HG02870 (cell line): Measurements from ENCODE around the gene TRPV6.

Source experiments
- ATAC-seq: cut with Tn5 transposase; IDR thresholded peaks from one replicate; pipeline ENCODE4 v1.9.1; 2021; ENCODE audit warnings: mild to moderate bottlenecking, moderate library complexity; ENCODE audit not compliant: unreplicated experiment

The TRPV6 gene

DNA sequence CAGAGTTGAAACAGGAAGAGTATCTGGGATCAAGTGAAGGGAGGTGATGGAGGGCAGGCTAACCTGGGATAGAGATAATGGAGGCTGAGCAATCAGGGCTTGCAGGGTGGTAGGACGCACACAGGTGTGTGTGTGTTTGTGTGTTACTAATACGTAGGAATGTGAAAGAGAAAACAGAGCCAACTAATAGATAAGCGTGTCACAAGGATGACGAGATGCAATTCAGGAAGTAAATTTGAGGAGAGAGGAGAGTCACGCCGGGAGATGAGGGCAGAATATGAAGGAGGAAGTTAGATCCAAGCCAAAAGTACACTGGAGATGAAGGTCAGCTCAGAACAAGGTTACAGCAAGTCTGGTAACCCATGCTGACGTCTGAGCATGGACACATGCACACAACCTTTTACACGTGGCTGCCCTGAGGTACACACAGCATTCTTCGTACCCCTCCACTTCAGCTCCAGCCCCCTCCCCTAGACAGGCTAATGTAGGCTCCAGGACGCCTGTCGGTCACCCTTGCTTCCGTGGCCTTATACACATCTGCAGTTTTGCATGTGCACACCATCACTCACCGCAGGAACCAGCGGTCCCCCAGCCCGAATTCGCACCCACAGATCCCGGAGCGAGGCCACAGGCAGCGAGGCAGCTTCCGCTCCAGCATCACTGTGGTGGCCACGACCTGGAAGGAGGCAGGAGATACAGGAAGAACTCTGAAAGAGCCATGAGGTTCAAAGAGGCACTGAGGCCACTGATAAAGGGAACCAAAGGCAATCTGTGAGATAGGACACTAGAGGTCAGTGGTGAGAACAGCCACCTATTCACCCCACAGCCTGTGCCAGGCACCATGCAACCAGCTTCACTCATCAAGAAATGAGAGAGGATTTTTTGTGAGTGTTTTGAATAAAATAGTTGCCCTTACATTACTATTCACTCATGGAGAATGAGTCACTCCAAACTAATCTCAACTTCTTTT is 23.7 kb upstream of the TRPV6 start:
- ATAC-seq, result peak; percentile 69

DNA sequence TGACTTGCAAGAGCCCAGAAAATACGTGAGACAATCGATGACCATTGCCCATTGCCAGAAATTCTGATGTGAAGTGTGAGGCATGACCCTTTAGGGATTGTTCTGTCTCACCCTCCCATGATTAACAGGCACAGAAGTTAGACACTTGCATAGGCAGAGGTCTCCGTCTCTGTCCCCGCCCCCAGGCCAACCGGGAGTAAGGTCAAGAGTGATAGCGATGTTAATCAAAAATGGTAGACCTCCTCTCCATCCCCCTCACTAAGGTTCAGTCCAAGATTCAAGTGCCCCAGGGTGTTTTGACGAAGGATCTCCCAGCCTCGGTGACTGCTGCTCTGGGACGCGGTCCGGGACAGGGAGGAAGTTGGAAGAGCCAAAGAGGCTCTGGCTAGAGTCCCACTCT is 22.7 kb upstream of the TRPV6 start:
- ATAC-seq, result no peak

- ATAC-seq, result no peak
Observed at GRCh38 chr7:142906643-142907042, 21.1 kb upstream of the TRPV6 start.

DNA sequence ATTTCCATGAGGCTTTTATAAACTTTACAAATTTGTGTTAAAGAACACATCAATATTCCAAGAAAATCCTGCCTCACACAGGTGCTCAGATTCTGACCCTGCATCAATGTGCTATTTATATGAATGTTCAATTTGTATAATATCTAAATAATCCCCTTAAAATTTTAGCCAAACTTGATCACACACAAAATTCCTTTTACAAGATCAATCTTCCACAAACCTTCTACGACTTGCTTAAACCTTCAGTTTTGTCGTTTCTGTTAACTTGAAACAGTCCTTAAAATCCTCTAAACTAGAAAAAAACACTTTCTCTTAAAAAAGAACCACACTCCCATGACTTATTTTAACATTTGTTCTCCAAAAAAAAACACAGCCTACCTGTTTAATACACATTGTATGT is 20.2 kb upstream of the TRPV6 start:
- no peak for ATAC-seq

DNA sequence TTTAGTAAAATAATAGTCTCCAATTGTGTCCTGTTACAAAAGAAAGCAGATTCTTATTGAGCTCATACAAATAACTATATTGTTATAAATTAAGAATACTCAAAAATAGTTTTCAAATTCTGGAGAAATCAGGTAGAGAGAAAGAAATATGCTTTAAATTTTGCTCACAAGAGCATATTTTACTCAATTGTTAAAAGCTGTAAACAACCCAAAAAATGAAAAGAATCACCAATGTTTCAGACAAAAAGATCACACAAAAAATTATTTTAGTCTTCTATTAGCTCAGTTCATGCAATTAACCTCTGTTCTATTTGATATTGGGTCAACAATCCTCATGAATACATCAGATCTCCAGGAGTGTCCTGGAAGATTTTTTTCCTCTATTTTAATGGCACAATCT is 18.6 kb upstream of the TRPV6 start:
- ATAC-seq, result no peak

DNA sequence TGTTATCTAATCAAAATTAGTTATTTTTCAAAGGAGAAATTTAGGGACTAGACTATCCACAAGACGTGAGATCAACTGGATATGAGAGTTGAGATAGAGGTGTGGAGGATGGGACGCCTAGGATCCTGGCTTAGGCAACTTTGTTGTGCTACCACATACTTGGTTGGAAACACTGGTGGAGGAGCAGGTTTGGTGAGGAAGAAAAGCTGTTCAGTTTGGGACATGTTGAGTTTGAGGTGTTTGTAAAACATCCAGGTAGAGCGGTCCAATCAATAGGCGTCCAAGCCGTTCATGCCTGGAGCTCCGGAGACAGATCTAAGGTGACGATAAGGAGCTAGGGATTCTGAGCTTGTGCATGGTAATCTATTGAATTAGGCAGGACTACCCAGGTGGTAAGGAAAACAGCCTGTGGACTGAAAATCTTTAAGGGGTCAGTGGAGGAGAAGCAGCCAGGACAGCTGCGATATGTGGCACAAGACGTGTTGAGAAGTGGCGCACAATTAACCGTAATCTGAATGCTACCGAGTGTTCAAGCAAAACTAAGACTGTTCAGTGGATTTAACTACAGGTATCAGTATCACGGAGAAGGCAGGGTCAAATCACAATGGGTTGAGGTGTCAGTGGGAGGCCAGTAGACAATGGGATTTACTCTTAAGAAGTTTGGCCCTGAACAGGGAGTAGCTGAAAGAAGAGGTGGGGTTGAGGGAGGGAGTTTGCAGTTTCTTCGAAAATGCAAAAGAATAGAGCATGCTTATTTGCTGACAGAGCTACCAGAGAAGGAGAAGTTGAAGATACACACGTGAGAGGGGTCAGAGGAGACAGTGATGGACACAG is 16.1 kb upstream of the TRPV6 start:
- ATAC-seq, result no peak

- ATAC-seq, result no peak
Observed at GRCh38 chr7:142899661-142900060, 14.1 kb upstream of the TRPV6 start.

DNA sequence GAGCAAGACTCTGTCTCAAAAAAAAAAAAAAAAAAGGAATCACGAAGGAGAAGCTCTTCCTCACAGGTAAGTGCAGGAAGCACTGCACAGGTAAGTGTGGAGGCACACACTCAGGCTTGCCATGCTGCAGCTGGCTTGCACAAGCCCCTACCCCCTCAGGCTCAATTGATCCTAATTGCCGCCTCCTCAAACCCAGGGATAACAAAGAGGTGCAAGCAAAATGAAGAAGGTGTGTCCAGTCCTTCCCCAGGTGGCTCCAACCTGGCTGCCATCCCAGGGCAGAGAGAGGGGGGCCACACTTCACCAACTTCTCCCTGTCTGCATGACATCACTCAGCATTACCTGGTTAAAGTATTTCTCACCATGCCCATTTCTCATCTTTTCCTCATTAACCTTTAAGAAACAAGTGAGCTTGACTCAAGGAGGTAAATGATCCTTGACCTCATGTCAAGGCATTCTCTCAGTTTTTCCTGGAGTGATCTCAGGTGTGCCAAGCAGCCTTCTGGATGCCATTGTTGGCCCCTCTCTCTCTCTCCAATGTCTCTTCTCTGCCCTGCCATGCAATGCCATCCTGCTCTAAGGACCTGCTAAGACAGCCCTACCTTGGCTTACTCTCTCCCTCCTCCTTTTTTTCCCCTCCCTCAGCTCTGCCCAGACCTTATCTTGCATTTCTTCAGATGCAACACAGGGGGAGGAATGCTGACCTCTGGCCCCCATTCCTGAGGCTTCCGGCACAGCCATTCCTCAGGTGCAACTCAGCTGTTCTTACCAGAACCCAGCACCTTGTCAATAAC is 13.0 kb upstream of the TRPV6 start:
- ATAC-seq, result no peak

- no peak for ATAC-seq
Observed at GRCh38 chr7:142897691-142898090, 12.1 kb upstream of the TRPV6 start.

DNA sequence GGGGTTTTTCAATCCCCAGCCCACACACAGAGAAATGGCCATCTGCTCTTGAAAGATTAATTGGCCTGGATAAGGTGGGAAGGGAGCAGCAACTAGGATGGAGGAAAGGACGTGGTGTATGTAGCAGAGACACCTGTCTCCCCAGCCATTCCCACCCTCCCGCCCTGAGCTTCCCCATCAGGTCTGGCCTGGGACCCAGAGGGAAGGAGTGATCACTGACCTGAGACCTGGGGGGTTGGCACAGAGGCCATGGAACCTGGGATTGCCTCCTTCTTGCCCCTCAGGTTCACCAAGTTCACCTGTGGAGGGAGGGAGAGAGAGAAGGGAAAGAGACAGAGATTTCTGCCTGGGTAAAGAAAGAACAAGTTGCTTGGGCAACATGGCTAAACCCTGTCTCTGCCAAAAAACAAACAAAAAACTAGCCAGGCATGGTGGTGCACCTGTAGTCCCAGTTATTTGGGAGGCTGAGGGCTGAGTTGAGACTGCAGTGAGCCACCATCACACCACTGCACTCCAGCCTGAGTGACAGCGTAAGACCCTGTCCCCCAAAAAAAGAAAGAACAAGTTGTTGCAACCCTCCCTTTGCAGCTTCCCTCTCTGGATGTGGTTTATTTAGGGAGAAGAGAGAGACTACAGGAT is 11.3 kb upstream of the TRPV6 start:
- no peak for ATAC-seq

GRCh38 chr7:142896151-142896550 is 10.6 kb upstream of the TRPV6 start:
- no peak for ATAC-seq

DNA sequence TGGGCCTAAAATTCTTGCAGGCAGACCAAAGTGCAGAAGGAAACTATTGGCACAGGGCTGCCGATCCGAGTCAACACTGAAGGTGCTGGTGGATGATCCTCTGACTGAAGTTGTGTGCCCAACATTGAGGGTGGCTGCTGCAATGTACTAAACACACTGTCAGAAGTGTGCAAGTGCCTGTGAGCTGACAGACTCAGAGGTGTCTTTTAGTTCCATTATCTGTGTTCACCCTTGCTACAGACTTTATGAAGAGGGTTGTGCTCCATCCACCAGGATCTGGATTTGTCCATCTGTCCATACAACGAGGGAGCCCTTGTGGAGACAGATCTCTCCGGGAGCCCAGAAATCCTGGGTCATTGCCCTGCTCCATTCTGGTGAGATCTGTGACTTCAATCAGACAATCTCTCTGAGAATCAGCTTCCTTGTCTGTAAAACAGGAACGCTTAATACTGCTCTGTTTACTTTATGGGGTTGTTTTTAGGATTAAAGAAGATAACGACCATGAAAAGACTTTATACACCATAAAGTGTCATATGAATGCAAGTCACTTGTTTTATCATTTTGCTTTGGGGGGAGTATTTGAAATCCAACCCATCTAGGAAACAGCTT is 9.5 kb upstream of the TRPV6 start:
- ATAC-seq, result no peak

GRCh38 chr7:142894112-142894984 is 8.8 kb upstream of the TRPV6 start:
- no peak for ATAC-seq

DNA sequence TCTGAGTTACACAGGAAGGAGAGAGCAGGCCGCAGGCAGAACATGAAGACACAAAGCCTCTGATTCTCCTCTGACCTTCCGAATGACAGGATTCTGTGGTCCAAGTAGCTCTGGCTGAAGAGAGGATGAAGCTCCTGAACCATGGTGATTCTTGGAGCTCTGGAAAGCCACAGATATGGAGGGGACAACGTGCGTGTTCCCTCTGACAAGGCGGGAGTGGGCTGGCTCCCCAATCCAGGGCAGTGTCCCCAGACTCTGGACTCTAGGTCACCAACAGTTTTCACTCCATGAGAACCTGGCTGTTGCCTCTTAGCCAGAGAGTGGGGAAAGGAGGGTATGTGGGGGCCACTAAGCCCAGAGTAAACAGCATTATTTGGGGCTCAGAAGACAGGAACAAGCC is 7.4 kb upstream of the TRPV6 start:
- no peak for ATAC-seq

DNA sequence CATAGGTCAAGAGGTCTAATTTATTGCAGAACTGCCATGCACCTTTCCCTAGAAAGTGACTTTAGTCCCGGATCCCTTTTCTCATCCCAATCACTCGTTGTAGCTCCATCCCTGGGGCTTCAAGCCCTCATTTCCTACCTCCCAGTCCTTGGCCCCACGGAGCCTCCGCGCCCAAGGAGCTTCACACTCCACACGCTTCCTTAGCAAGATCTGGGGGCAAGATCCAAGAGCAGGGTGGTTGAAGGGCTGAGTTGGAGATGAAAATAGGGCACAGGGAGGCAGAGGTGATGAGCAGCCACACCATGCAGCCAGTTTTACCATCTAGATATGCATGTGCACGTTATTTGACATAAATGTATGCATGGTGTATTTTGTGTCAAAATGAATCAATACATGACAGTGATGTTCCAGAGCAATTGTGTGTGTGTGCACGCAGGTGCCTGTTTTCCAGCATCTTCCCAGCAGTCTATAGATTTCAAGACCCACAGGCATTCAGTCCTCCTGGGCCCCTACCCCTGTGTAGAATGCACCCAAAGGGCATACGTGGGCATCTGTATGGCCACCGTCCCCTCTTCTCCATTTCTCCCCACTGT is 6.0 kb upstream of the TRPV6 start:
- ATAC-seq, result no peak

DNA sequence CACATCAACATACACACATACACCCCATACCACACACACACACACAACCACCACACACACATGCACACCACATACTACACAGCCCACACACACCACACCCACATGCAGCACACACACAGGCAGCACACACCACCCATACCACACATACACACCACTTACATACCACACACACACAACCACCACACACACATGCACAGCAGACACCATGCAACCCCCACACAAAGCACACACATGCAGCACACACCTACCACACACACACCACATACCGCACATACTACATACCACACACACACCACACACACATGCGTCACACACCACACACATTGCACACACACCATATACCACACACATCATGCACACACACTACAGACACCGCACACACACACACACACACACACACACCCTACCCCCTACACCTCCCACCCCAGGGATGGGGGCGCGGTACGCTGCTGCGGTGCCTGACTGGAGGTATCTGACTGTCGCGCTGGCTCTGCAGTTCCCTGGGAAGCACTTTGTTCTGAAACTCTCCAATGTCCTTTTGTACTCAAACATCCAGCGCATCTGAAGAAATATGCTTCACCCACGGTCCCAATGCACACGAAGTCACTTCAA is 5.4 kb upstream of the TRPV6 start:
- no peak for ATAC-seq

GRCh38 chr7:142889816-142890215 is 4.3 kb upstream of the TRPV6 start:
- ATAC-seq, result no peak

DNA sequence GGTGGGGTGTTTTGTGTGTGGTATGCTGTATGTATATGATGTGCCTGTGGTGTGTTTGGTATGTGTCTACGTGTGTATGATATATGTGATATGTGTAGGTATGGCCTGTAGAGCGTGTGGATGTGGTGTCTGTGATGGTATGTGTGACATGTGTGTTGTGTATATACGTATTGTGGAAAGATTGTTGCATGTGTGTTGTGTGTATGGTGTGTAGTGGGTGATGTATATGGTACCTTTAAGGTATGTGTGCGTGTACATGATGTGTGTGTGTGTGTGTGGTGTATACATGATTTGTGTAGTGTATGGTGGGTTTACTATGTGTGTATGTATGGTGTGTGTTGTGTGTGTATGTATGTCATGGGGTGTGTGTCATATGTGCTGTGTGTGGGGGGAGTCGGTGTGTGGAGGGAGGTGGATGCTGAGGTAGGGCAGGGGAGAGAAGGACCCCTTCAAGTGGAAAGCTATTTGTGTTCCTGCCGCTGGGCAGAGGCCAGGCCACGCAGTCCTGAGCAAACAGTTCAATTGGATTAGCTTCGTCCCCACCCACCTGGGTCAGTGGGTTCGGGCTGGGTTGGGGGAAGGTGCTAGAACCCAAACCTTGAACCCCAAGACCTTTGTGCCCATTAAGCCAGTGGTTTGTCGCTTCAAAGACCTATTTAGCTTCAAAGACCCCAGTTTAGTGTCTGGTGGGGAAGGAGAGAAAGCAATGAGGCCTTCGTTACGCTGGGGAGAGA is 1.9 kb upstream of the TRPV6 start:
- ATAC-seq, result no peak
